SKM-1 treated with dmso at 0.1 percent for 144 hours (cell line): ENCODE measurements around the gene CUL5.
"Not testable (repeated sequence)": the region's sequence is repeated elsewhere in the genome, so short reads cannot be mapped to it uniquely, and the experiment has no call there.

Experiments used
- DNase-seq: peaks from one replicate; lab custom pipeline; 2025; ENCODE audit not compliant: unreplicated experiment; lab: John Stamatoyannopoulos, UW

CUL5 gene

DNA sequence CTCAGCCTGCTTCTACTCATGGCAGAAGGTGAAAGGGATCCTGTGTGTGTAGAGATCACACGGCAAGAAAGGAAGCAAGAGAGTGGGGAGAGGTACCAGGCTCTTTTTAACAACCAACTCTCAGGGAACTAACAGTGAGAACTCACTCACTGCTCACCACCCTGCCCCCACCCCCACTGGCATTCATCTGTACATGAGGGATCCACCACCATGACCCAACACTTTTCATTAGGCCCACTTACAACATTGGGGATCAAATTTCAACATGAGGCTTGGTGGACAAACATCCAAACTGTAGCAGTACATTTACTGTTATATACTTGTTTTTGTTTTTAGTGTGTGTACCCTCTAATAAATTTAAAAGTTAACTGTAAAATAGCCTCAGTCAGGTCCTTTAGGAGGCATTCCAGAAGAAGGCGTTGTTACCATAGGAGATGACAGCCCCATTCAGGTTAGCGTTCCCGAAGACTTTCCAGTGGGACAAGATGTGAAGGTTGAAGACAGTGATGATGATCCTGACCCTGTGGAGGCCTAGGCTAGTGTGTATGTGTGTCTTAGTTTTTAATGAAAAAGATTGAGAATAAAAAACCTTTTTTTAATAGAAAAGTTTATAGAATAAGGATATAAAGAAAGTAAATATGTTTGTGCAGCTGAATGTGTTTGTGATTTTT is 11.3 kb downstream of the CUL5 start:
- DNase-seq = no peak

DNA sequence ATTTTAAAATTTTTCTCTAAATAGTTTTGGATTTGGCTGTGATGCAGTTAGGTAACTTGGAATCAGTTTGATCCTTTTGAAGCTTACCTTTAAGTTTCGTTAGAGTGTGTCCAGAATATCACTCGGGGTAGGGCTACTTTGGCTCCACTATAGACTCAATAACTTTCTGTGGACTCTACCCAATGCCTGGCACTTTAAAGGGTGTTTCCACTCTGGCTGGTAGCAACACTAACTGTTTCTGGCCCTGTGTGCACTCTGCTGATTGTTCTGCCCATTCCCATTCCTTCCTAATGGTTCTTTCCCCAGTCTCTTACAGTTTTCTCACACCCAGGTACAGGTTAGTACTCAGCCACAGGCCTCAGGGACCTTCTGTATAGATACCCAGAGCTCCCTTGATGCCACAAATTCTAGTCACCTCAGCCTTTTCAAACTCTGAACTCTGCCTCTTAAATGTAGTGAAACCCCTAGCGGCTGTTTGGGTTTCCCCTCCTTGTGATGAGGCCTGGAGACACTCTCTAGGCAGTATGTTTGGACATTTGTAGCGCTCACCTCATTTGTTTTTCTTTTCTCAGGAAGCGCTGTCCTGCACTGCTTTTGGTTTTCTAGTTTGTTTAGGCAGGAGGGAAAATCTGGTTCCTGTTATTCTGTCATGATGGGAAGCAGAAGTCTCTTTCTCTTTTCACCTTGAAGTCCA is 16.8 kb downstream of the CUL5 start:
- no peak for DNase-seq

- DNase-seq = no peak
Observed at GRCh38 chr11:108027057-108027456, 18.4 kb downstream of the CUL5 start.

DNA sequence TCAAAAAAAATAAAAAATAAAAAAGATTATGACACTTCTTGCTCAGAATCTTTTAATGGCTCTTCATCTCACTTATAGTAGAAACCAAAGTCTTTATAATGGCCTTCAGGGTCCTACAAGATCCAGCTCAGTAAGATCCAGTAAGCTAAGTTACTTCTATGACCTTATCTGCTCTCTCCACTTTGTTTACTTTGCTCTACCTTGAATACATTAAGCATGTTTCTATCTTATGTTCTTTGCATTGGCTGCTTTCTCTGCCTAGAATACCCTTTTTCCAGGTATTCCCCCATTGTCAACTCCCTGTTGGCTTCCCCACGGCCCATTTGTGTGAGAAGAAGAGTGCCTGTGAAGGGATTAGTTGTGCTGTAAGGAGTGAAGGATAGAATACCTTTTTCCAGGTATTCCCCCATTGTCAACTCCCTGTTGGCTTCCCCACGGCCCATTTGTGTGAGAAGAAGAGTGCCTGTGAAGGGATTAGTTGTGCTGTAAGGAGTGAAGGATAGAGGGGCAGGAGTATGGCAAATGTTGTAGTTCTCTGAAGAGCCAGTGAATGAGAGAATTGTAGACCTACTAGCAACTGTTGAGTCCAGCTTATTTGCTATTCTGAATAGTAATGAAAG is 20.2 kb downstream of the CUL5 start:
- not testable (repeated sequence) for DNase-seq

- DNase-seq = not testable (repeated sequence)
Observed at GRCh38 chr11:108031604-108032003, 22.9 kb downstream of the CUL5 start.

GRCh38 chr11:108032800-108033199 is 24.1 kb downstream of the CUL5 start:
- no peak for DNase-seq

- DNase-seq = no peak
Observed at GRCh38 chr11:108034034-108034433, 25.3 kb downstream of the CUL5 start.

DNA sequence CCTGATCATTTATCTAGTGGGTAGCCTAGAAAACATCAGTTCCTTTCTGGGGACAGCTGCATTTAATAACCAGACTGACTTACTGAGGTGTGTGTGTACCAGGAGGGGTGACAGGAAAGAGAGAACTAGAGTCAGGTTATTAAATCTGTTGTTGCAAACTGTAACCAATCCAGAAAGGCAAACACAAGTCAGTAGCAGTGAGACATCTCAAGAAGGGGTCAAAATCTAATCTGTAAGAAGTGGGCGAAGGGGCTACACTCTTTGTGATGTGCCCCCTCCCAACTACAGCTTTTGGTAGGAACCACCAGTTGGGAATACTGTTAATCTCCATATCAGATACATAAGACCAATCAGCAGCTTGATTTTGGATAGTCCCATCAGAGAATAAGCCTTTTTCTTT is 26.3 kb downstream of the CUL5 start:
- DNase-seq = no peak

DNA sequence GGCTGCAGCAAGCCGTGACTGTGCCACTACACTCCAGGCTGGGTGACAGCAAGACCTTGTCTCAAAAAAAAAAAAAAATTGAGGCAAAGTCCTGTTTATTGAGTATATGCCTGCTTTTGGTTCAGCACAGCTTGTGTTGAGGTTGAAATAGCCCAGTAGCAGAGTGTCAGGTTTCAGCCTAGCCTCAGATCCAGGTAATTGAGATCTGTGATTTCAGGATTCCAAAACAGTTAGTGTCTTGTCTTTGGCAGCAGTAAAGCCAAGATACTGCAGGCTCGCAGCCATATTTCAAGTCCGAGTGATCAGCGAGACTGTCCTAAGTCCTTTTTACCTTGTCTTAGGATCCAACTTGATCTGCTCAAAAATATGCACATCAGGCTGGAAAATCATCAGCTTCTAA is 27.0 kb downstream of the CUL5 start:
- DNase-seq = no peak

DNA sequence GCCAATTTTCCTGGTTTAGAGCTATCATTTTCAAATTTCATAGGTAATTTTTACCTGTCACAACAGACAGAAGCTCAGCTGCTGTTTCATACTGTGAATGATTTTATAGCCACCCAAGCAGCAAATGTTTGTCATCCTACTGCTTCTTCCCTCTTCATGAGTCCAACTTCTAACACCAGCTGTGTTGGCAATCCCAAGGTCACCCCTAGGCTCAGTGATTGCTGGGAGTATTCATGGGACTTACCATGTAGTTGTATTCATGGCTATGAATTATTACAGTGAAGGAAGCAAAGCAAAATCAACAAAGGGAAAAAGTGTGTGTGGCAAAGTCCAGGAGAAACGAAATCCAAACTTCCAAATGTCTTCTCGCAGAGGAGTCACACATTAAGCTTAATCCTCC is 28.5 kb downstream of the CUL5 start:
- DNase-seq = no peak

GRCh38 chr11:108037636-108038035 is 28.9 kb downstream of the CUL5 start:
- no peak for DNase-seq

DNA sequence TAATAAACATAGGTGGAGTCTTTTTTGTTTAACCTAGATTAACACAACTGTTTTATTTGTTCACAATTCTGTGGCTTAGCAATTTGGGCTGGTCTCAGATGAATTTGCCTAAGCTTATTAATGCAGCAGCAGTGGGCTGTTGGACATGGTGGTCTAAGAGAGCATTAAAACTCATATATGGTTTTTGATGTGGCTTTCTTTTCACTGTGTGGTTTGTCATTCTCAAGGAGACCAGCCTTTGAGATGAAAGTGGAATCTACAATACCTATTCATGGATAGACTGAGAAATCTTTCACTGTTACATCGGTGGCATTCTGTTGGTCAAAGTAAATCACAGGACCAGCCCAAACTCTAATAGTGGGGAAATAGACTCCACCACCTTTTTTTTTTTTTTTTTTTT is 39.6 kb downstream of the CUL5 start:
- DNase-seq = no peak

GRCh38 chr11:108062336-108062735 is 53.6 kb downstream of the CUL5 start:
- no peak for DNase-seq

- DNase-seq = no peak
Observed at GRCh38 chr11:108063410-108063809, 54.7 kb downstream of the CUL5 start.

DNA sequence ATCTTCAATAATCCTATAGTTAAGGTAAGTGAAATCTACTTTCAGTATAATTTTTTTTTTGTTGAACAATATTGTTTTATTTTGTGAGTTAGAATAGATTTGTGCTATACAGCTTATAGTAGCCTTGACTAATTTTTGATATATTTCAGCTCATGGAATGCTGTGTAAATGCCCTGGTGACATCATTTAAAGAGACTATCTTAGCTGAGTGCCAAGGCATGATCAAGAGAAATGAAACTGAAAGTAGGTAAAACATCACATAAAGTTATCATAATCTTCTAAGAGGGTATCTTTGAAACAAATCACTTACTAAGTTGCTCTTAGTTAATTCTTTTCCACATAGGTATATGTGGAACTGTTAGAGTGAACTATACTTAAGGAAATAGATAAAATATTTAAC is 61.2 kb downstream of the CUL5 start:
- no peak for DNase-seq

- DNase-seq = no peak
Observed at GRCh38 chr11:108084811-108085210, 76.1 kb downstream of the CUL5 start.

GRCh38 chr11:108085672-108086071 is 77.0 kb downstream of the CUL5 start:
- DNase-seq = no peak

GRCh38 chr11:108092134-108092533 is 83.4 kb downstream of the CUL5 start:
- DNase-seq = no peak

- no peak for DNase-seq
Observed at GRCh38 chr11:108093128-108093904, 84.6 kb downstream of the CUL5 start.

GRCh38 chr11:108097179-108097578 is 88.5 kb downstream of the CUL5 start:
- no peak for DNase-seq

DNA sequence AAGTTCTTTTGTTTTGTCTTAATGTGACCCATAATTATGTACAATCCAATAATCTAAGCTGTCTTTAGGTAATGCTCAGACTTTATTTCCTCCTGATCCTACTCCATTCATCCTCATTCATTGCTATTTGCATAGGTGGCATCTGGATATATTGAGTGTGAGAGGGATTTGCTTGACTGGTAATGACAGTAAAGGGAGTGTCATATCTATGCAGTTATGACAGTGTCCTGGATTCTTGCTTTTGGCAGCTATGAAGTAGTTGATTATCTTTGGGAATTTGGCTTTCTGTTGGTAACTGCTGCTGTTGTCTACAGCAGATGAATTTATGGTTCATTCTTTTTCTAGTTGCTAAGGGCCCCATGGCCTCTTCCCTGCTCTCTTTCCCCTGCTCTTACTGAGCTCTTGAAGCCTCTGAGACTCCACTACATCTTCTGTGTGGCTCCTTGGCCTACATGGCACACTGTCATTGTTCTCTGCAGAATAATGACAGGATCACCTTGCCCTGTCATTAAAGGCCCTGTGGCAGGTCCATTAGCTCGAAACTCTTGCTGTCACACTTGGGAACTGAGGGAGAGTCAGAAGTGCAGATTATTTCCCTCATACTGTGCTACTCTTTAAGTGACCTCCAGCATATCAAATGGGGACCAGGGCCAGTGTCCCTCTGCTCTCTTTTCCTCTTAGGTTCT is 92.5 kb downstream of the CUL5 start:
- DNase-seq = no peak
